Immature natural killer cell (primary cell): ENCODE data around the gene KRTAP16-1. TPM values are rescaled to one million over a fixed set of nuclear protein-coding genes. Genes with fewer than 3 reads are reported as not detected.

Experiments
- DNase-seq, 3 donors: peaks; one replicate each; pipeline ENCODE4 v3.0.0; 2022; ENCODE audit warnings: mixed read lengths in 1 of 3
- H3K27ac Mint-ChIP-seq, 6 donors: one replicate each; pipeline ENCODE4 v1.8.0; 2020; ENCODE audit warnings: mixed read lengths in 6 of 6, mild to moderate bottlenecking in 5 of 6, inconsistent platforms in 4 of 6, moderate library complexity in 3 of 6
- H3K27me3 Mint-ChIP-seq, 3 donors: one replicate each; pipeline ENCODE4 v1.8.0; 2020 to 2021; ENCODE audit warnings: low read depth in 3 of 3, mild to moderate bottlenecking in 3 of 3, mixed read lengths in 3 of 3, moderate library complexity in 3 of 3, inconsistent platforms in 1 of 3
- H3K36me3 Mint-ChIP-seq, 3 donors: one replicate each; pipeline ENCODE4 v1.8.0; 2020; ENCODE audit warnings: mixed read lengths in 3 of 3, inconsistent platforms in 2 of 3, mild to moderate bottlenecking in 2 of 3
- H3K4me1 Mint-ChIP-seq, 2 donors: one replicate each; pipeline ENCODE4 v1.8.0; 2020; ENCODE audit warnings: inconsistent platforms in 2 of 2, mild to moderate bottlenecking in 2 of 2, mixed read lengths in 2 of 2, moderate library complexity in 1 of 2
- H3K4me3 Mint-ChIP-seq, 5 donors: one replicate each; pipeline ENCODE4 v1.8.0; 2020; ENCODE audit warnings: mild to moderate bottlenecking in 5 of 5, mixed read lengths in 5 of 5, inconsistent platforms in 3 of 5, moderate library complexity in 3 of 5
- H3K9me3 Mint-ChIP-seq, 6 donors: one replicate each; pipeline ENCODE4 v1.8.0; 2020; ENCODE audit warnings: mild to moderate bottlenecking in 6 of 6, mixed read lengths in 6 of 6, inconsistent platforms in 4 of 6, moderate library complexity in 3 of 6
- polyA plus RNA-seq, 3 donors: library from polyadenylated mRNA; unstranded; fragments of 300-500 nt; fragmentation: Illumina TruSeq; gene quantifications; one replicate each; pipeline ENCODE4 v1.2.3, GENCODE V29; 2021

KRTAP16-1 gene
- polyA plus RNA-seq, 3 donors from 2014 or later, result 0.17 to 0.30 TPM; not detected in 1

DNA sequence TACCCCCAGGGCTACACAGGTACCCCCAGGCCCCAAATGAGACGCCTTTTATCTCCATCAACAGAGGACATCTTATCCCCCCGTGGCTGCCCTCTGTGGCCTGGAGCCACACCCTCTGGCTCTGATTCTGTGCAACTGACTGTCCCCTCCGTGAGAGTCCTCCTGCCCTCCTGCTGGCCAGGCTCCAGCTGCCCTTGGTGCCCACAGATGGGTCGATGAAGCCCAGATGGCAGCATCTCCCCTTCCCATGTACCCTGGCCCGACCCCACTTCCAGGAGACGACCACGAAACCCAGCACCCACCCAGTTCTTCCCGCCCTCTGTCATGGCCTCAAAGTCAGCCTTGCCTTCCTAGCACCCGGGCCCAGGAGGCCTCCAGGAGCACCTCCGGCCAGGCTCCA, 16.0 kb upstream of the KRTAP16-1 start:
- H3K27ac Mint-ChIP-seq, result no peak overlapping the region

DNA sequence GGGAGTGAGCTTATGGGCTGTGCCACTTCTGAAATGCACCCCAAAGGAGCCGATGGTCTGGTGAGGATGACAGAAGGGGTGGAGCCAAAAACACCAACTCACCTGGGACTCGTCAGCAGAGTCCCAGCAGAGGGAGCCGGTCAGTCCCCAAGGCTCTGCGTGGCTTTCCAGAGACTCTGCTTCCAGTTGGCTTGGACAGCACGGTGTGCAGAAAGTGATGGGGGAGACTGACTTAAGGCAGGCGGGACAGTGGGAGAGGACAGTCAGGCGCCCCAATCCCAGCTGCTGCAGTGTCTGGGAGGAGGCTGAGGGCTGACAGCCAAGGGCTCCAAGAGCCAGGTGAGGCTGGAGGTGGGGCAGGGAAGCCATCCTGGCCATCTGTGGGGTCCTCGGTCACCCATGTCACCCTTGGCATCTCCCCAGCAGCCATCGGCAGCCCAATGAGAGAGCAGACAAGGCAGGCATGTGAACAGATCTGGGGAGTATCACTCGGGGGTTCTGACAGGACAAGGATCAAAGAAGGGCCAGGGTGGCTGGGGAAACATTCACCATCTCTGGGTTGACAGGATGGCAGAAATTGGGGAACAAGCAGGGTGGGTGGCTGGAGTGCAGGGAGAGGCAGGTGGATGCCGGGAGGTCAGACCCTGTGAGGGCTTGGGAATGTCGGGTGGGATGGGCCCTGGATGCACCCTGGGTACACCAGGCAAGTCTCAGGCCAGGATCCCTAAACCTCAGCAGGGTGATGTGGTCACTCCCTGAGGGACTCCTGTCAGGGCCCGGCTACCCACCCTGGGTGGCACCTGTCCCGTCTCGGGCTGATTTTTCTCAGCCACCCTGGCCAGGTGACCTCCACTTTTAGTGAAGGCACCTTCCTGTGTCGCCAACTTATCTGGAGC, 15.3 kb upstream of the KRTAP16-1 start:
- peaks cover 0 to 8% (median 0%) of the 10 kb centered on the region in 6 donors for H3K9me3 Mint-ChIP-seq
- no peak overlapping the region for H3K27ac Mint-ChIP-seq
- peaks cover 6 to 10% of the 10 kb centered on the region in 2 donors for H3K4me1 Mint-ChIP-seq
- peaks cover 0 to 4% (median 0%) of the 10 kb centered on the region in 3 donors for H3K36me3 Mint-ChIP-seq
- H3K27me3 Mint-ChIP-seq, result peaks cover 0 to 2% (median 0%) of the 10 kb centered on the region in 3 donors
- no peak for DNase-seq
- no peak overlapping the region for H3K4me3 Mint-ChIP-seq

More for the DNA sequence above, 16.0 kb upstream of the KRTAP16-1 start:
- H3K9me3 Mint-ChIP-seq, result peaks cover 0 to under 1% (median 0%) of the 10 kb centered on the region in 6 donors
- no peak overlapping the region for H3K4me3 Mint-ChIP-seq
- no peak for DNase-seq
- H3K4me1 Mint-ChIP-seq, result peaks cover 6 to 10% of the 10 kb centered on the region in 2 donors
- H3K36me3 Mint-ChIP-seq, result peaks cover 0 to under 1% (median 0%) of the 10 kb centered on the region in 3 donors
- H3K27me3 Mint-ChIP-seq, result no peaks in the 10 kb centered on the region

DNA sequence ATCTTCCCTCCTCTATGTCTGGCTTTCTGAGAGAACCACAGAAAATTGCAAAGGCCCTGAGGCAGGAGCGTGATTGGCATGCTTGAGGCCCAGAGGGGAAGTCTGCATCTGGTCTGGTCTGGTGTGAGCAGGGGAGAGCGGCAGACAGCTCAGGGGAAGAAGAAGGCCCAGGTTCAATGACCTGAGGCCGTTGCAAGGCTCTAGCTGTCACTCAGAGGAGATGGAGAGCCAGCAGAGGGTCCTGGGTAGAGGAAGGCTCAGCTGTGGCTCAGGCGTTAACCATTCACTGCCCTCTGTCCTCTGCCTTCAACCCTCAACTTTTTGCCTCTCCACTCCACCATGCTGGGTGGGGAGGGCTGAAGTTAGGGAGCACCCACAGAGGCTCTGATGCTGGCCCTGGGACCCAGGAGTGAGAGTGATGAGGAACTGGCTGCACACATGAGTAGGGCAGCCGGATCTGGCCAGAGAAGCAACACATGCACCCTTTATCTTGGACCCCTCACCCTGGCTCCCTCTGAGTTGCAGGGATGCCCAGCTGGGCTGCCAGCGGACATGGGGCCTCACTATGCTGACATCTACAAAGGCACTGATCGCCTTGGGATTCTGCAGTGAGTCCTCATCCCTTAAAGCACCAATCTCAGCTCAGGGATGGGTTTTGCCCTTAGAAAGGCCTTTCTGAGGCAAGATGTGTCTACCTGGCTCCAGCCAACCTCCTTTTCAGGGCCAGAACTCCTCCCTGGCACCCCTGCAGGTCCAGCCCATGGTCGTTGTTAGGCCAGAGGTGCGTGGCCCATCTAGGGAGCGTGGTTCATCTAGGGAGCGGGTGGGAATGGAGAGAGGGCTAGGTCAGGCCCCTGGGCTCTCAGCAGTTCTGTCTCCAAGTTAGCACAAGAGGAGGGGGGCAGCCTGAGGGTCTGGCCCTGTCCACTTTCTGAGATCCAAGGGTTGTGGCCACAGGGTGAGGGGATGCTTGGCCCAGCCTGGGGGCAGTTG, 14.1 kb upstream of the KRTAP16-1 start:
- no peak for DNase-seq
- Mint-ChIP-seq H3K36me3 (peaks cover 0 to 4% (median 0%) of the 10 kb centered on the region in 3 donors), H3K4me1 (peaks cover 6 to 10% of the 10 kb centered on the region in 2 donors), H3K27ac (peak overlapping the region in 2 of 6 donors; percentile 67 to 73), H3K27me3 (peaks cover 0 to 2% (median 2%) of the 10 kb centered on the region in 3 donors), H3K4me3 (no peak overlapping the region), H3K9me3 (peaks cover 0 to 8% (median 0%) of the 10 kb centered on the region in 6 donors)

- peaks cover 0 to 4% (median 0%) of the 10 kb centered on the region in 3 donors for H3K36me3 Mint-ChIP-seq
- no peak overlapping the region for H3K4me3 Mint-ChIP-seq
- peaks cover 6 to 10% of the 10 kb centered on the region in 2 donors for H3K4me1 Mint-ChIP-seq
- peak; percentile 21 to 54 (median 45) for DNase-seq
- peaks cover 0 to 4% (median 4%) of the 10 kb centered on the region in 3 donors for H3K27me3 Mint-ChIP-seq
- H3K27ac Mint-ChIP-seq, result peak overlapping the region in 1 of 6 donors; percentile 73
- peaks cover 0 to 8% (median 0%) of the 10 kb centered on the region in 6 donors for H3K9me3 Mint-ChIP-seq
Measured at GRCh38 chr17:41322094-41322902, 13.2 kb upstream of the KRTAP16-1 start.

GRCh38 chr17:41318231-41318630, 9.1 kb upstream of the KRTAP16-1 start:
- DNase-seq, result no peak
- Mint-ChIP-seq H3K36me3 (peaks cover 0 to 4% (median 0%) of the 10 kb centered on the region in 3 donors), H3K4me1 (peaks cover 0 to 10% of the 10 kb centered on the region in 2 donors), H3K4me3 (no peak overlapping the region), H3K9me3 (peaks cover 0 to 8% (median under 1%) of the 10 kb centered on the region in 6 donors), H3K27ac (no peak overlapping the region), H3K27me3 (peaks cover 2 to 7% (median 6%) of the 10 kb centered on the region in 3 donors)

GRCh38 chr17:41315814-41316445, 6.8 kb upstream of the KRTAP16-1 start:
- H3K4me3 Mint-ChIP-seq, result no peak overlapping the region
- DNase-seq, result no peak
- H3K4me1 Mint-ChIP-seq, result peaks cover 0 to 4% of the 10 kb centered on the region in 2 donors
- H3K36me3 Mint-ChIP-seq, result peaks cover 0 to 6% (median 0%) of the 10 kb centered on the region in 3 donors
- H3K27me3 Mint-ChIP-seq, result peaks cover 2 to 8% (median 7%) of the 10 kb centered on the region in 3 donors
- peaks cover 0 to 8% (median under 1%) of the 10 kb centered on the region in 6 donors for H3K9me3 Mint-ChIP-seq
- H3K27ac Mint-ChIP-seq, result peak overlapping the region in 1 of 6 donors; percentile 30

GRCh38 chr17:41315204-41315794, 6.2 kb upstream of the KRTAP16-1 start, which contains the start of gene KRTAP17-1:
Gene KRTAP17-1, minus strand, starts transcription at chr17:41315710. Its CDS starts 60 bp downstream, at chr17:41315650.
- Mint-ChIP-seq H3K9me3 (peaks cover 0 to 8% (median under 1%) of the 10 kb centered on the region in 6 donors), H3K36me3 (peaks cover 0 to 7% (median 0%) of the 10 kb centered on the region in 3 donors), H3K27me3 (peaks cover 2 to 8% (median 7%) of the 10 kb centered on the region in 3 donors), H3K4me3 (no peak within 1 kb of the TSS), H3K27ac (peak within 1 kb of the TSS in 1 of 6 donors; percentile 30), H3K4me1 (peaks cover 2 to 10% of the 10 kb centered on the region in 2 donors)
- DNase-seq, result no peak

GRCh38 chr17:41311111-41311510, 2.0 kb upstream of the KRTAP16-1 start:
- H3K4me1 Mint-ChIP-seq, result peaks cover 36 to 47% of the 10 kb centered on the region in 2 donors
- peaks cover 6 to 15% (median 9%) of the 10 kb centered on the region in 3 donors for H3K27me3 Mint-ChIP-seq
- H3K36me3 Mint-ChIP-seq, result peaks cover 0 to 4% (median 0%) of the 10 kb centered on the region in 3 donors
- no peak overlapping the region for H3K4me3 Mint-ChIP-seq
- no peak for DNase-seq
- H3K9me3 Mint-ChIP-seq, result peaks cover 0 to 2% (median 0%) of the 10 kb centered on the region in 6 donors
- H3K27ac Mint-ChIP-seq, result peak overlapping the region in 3 of 6 donors; percentile 7 to 73 (median 71)

- peaks cover 0 to 4% (median 0%) of the 10 kb centered on the region in 3 donors for H3K36me3 Mint-ChIP-seq
- DNase-seq, result peak; percentile 80 to 92 (median 85)
- H3K9me3 Mint-ChIP-seq, result no peaks in the 10 kb centered on the region
- peaks cover 36 to 47% of the 10 kb centered on the region in 2 donors for H3K4me1 Mint-ChIP-seq
- H3K27ac Mint-ChIP-seq, result peak overlapping the region; percentile 89 to 99 (median 96)
- H3K4me3 Mint-ChIP-seq, result peak overlapping the region; percentile 68 to 91 (median 72)
- H3K27me3 Mint-ChIP-seq, result peaks cover 4 to 12% (median 8%) of the 10 kb centered on the region in 3 donors
Measured at GRCh38 chr17:41308251-41308917, 725 bp downstream of the KRTAP16-1 start.

DNA sequence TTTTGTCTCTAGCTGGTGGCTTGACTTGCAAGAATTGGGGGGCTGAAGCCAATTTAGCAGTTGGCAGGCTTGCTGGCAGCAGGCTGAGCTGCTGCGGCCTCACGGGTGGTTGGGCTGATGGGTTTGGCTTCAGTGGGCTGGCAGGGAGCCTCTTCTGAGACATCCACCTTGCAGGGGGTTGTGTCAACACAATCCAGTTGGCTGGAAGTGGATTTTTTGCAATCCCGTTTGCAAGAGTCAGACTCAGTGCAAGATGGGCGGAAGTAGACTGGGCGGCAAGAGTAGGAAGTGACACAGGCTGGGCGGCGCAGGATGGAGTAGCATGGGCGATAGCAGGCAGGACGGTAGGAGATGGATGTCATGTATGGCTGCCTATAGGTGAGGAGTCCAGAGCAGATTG, 1.5 kb downstream of the KRTAP16-1 start:
- Mint-ChIP-seq H3K4me3 (peak overlapping the region; percentile 68 to 91 (median 72)), H3K9me3 (no peaks in the 10 kb centered on the region), H3K27ac (peak overlapping the region; percentile 89 to 99 (median 96)), H3K36me3 (peaks cover 0 to 4% (median 0%) of the 10 kb centered on the region in 3 donors), H3K4me1 (peaks cover 36 to 47% of the 10 kb centered on the region in 2 donors), H3K27me3 (peaks cover 4 to 12% (median 7%) of the 10 kb centered on the region in 3 donors)
- peak in 1 of 3 donors; percentile 39 for DNase-seq

DNA sequence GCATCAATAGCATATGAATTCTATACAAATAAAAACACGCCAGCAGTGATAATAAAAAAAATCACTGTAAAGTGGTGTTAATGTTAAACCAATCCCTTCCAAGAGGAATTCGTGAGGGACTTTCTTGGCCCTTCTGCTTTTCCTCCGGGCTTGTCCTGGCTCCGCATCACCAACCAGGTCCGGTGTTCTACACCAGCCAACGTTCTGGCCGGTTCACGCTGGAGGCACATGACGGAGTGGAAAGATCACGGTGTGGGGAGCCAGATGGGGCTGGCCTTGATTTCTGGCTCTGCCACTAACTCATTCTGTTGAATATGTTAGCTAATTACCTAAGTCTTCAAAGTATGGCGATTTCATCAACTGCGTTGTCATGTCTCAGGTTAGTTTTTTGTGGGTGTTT, 5.0 kb downstream of the KRTAP16-1 start:
- peaks cover 0 to 3% (median 0%) of the 10 kb centered on the region in 6 donors for H3K9me3 Mint-ChIP-seq
- H3K36me3 Mint-ChIP-seq, result no peaks in the 10 kb centered on the region
- DNase-seq, result no peak
- H3K4me1 Mint-ChIP-seq, result peaks cover 27 to 28% of the 10 kb centered on the region in 2 donors
- no peak overlapping the region for H3K4me3 Mint-ChIP-seq
- peaks cover 4 to 10% (median 5%) of the 10 kb centered on the region in 3 donors for H3K27me3 Mint-ChIP-seq
- H3K27ac Mint-ChIP-seq, result no peak overlapping the region
